Measurements from ENCODE around the gene PDE2A.

DNA sequence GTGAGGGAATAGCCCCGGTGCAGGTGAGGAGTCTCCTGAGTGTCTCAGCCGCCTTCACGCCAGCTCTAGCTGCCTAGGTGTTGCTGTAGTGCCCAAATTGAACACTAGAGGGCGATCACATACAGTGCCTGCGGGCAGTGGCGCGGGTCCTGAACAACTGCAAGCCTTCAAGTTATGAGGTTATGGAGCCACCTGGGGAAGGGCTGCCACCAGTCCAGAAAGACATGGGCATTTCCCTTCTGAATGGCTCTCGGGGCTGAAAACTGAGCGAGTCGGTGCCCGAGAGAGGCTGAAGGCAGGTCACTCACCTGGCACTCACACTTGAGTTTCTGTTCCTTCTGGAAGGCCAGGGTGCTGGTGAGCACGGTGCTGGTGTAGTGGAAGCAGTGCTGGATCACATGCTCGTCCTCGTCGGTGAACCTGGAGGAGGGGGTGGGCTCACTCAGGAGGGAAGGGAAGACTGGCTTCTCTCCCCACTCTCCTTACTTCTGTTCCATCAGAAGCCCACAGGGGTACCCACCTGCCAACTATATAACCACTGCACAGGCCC, 88.4 kb downstream of the PDE2A start:
- TF ChIP-seq, protein P1, sequence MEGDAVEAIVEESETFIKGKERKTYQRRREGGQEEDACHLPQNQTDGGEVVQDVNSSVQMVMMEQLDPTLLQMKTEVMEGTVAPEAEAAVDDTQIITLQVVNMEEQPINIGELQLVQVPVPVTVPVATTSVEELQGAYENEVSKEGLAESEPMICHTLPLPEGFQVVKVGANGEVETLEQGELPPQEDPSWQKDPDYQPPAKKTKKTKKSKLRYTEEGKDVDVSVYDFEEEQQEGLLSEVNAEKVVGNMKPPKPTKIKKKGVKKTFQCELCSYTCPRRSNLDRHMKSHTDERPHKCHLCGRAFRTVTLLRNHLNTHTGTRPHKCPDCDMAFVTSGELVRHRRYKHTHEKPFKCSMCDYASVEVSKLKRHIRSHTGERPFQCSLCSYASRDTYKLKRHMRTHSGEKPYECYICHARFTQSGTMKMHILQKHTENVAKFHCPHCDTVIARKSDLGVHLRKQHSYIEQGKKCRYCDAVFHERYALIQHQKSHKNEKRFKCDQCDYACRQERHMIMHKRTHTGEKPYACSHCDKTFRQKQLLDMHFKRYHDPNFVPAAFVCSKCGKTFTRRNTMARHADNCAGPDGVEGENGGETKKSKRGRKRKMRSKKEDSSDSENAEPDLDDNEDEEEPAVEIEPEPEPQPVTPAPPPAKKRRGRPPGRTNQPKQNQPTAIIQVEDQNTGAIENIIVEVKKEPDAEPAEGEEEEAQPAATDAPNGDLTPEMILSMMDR (IDR thresholded peaks at IDR 0.05; ENCODE audit: low read depth, low read length), result peak; percentile 95
- TF ChIP-seq EZH2phosphoT487 (IDR thresholded peaks at IDR 0.05; ENCODE audit: low read depth), result no peak
